Measurements from ENCODE around the gene TEN1. TPM values are rescaled to one million over a fixed set of nuclear protein-coding genes. Genes with fewer than 3 reads are reported as not detected.

TEN1 gene
- total RNA-seq, 1 experiment from 2014 or later = 19.3 TPM

- H3K9me3 ChIP-seq (ENCODE audit: control insufficient read depth, low read depth, low read length) = no peaks in the 10 kb centered on the region
- H2BK20ac ChIP-seq (ENCODE audit: low read depth, low read length, poor library complexity, severe bottlenecking) = no peak overlapping the region
- H3K27ac ChIP-seq (ENCODE audit: insufficient read length, low read depth, low read length) = no peak overlapping the region
- H3K79me2 ChIP-seq (ENCODE audit: insufficient read depth, low read length) = no peaks in the 10 kb centered on the region
- WGBS (ENCODE audit: extremely low coverage, insufficient read length, low lambda C conversion rate) = no CpG with 5 or more reads among the region's 2 CpGs
- no peak for TF ChIP-seq CTCF (conservative IDR thresholded peaks at IDR 0.05)
- H2AK5ac ChIP-seq (ENCODE audit: insufficient read length, low read length) = no peak overlapping the region
- Mint-ChIP-seq H3K4me1 (peaks cover 12 to 15% of the 10 kb centered on the region in 2 experiments), H3K27me3 (ENCODE audit: low read depth) (no peaks in the 10 kb centered on the region), H3K9me3 (no peaks in the 10 kb centered on the region; a peak in 1 of 5 replicates), H3K4me3 (no peak overlapping the region), H3K36me3 (ENCODE audit: insufficient read depth in 1 of 3, low read depth in 3 of 3) (peaks cover 12 to 41% (median 29%) of the 10 kb centered on the region in 3 experiments; a peak in 6 of 7 replicates), H3K27ac (no peak overlapping the region)
- H3K23ac ChIP-seq (ENCODE audit: insufficient read length, low read depth, low read length) = no peak overlapping the region
- H3K4ac ChIP-seq (ENCODE audit: low read depth, low read length) = no peak overlapping the region
- no peaks in the 10 kb centered on the region for H3K27me3 ChIP-seq (ENCODE audit: insufficient read depth, low read length)
- no peak overlapping the region for H4K91ac ChIP-seq (ENCODE audit: insufficient read length, low read depth, low read length)
- H4K8ac ChIP-seq (replicated peaks; ENCODE audit: insufficient read length, low read depth, low read length) = no peak overlapping the region
- no peak overlapping the region for H3K18ac ChIP-seq (ENCODE audit: insufficient read length, low read depth, low read length)
- H2BK15ac ChIP-seq (ENCODE audit: low read depth, low read length) = no peak overlapping the region
- H2BK5ac ChIP-seq (ENCODE audit: insufficient read length, low read length) = no peak overlapping the region
- H3K79me1 ChIP-seq (ENCODE audit: insufficient read depth, low read depth, low read length, poor library complexity, severe bottlenecking) = no peaks in the 10 kb centered on the region
- no peak overlapping the region for H3K14ac ChIP-seq (ENCODE audit: insufficient read depth, low read length)
- no peak overlapping the region for H2BK120ac ChIP-seq (ENCODE audit: low read depth, low read length, poor library complexity, severe bottlenecking)
- no peak overlapping the region for H3K9ac ChIP-seq (ENCODE audit: extremely low read depth, insufficient read length, low read length)
- no peaks in the 10 kb centered on the region for H3K4me1 ChIP-seq (ENCODE audit: insufficient read depth, low read length)
- no peaks in the 10 kb centered on the region for H3K23me2 ChIP-seq (ENCODE audit: insufficient read length, low read depth, low read length, poor library complexity, severe bottlenecking)
- H3T11ph ChIP-seq (ENCODE audit: low read length) = no peak overlapping the region
- H3K56ac ChIP-seq (ENCODE audit: insufficient read length, low read depth, low read length) = no peak overlapping the region
- no peak overlapping the region for H2BK12ac ChIP-seq (ENCODE audit: insufficient read length, low read depth, low read length)
- H3K4me2 ChIP-seq (ENCODE audit: insufficient read depth, insufficient read length, low read length) = no peak overlapping the region
- no peak overlapping the region for H2AFZ ChIP-seq (ENCODE audit: low read length)
- DNase-seq = no peak
- H4K5ac ChIP-seq (ENCODE audit: insufficient read length, low read depth, low read length) = no peak overlapping the region
- H4K20me1 ChIP-seq (ENCODE audit: control insufficient read depth, insufficient read depth, insufficient read length) = no peaks in the 10 kb centered on the region
Measured at GRCh38 chr17:75945211-75945610, 33.8 kb upstream of the TEN1 start.

Measured in H9 (cell line).